SU-DHL-6 (cell line): ENCODE data around the gene PRSS27.

Experiments
- EZH2phosphoT487 ChIP-seq: fragments of 200-600 bp; sonication (generic), shearing (Covaris generic); conservative IDR thresholded peaks from 2 replicates; pipeline ENCODE4 v1.6.1; 2018; ENCODE audit warnings: mild to moderate bottlenecking, antibody characterized with exemption, low read length, moderate library complexity, mixed read lengths
- TF ChIP-seq, protein P1 (sequence below): fragments of 200-600 bp; sonication (generic); IDR thresholded peaks from one replicate; pipeline ENCODE4 v1.5.1; 2017; ENCODE audit warnings: antibody characterized with exemption, mild to moderate bottlenecking, low read length, moderate library complexity; ENCODE audit not compliant: insufficient read depth, poor library complexity, severe bottlenecking

DNA sequence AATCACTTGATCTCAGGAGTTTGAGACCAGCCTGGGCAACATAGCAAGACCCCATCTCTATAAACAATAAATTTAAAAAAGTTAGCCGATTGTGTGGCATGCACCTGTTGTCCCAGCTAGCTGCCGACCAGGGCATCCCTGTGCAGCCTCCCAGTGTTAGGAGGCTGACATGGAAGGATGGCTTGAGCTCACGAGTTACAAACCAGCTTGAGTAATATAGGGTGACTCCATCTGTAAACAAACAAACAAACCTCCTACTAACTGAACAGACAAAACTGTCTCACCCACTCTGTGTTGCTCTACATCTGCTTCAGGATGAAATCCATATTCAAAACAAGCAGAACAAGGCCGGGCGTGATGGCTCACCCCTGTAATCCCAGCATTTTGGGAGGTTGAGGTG lies 6.9 kb upstream of the PRSS27 start:
- TF ChIP-seq, protein P1, sequence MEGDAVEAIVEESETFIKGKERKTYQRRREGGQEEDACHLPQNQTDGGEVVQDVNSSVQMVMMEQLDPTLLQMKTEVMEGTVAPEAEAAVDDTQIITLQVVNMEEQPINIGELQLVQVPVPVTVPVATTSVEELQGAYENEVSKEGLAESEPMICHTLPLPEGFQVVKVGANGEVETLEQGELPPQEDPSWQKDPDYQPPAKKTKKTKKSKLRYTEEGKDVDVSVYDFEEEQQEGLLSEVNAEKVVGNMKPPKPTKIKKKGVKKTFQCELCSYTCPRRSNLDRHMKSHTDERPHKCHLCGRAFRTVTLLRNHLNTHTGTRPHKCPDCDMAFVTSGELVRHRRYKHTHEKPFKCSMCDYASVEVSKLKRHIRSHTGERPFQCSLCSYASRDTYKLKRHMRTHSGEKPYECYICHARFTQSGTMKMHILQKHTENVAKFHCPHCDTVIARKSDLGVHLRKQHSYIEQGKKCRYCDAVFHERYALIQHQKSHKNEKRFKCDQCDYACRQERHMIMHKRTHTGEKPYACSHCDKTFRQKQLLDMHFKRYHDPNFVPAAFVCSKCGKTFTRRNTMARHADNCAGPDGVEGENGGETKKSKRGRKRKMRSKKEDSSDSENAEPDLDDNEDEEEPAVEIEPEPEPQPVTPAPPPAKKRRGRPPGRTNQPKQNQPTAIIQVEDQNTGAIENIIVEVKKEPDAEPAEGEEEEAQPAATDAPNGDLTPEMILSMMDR = no peak
- no peak for TF ChIP-seq EZH2phosphoT487
